SK-N-SH treated with all-trans-retinoic acid at 6 μM for 48 hours (cell line): ENCODE results near the gene GCHFR.

Experiments
- ATAC-seq: fragments of 200-7000 bp; cut with Tn5 transposase; 3 replicates; pipeline ENCODE4 v1.9.1; 2020; ENCODE audit warnings: mild to moderate bottlenecking, moderate library complexity
- ARNTL ChIP-seq: fragments of 450-650 bp; formaldehyde crosslinking; IDR thresholded peaks from 2 replicates; pipeline ENCODE4 v1.5.0; 2020; ENCODE audit warnings: low read depth, mild to moderate bottlenecking, moderate library complexity, borderline replicate concordance
- CSDC2 ChIP-seq: fragments of 250-450 bp; sonication (Bioruptor Pico); IDR thresholded peaks from 2 replicates; pipeline ENCODE4 v1.5.0; 2020; ENCODE audit warnings: mild to moderate bottlenecking, moderate library complexity
- ESRRG ChIP-seq: fragments of 250-450 bp; sonication (Bioruptor Pico); IDR thresholded peaks from 2 replicates; pipeline ENCODE4 v1.6.1; 2021; ENCODE audit warnings: mild to moderate bottlenecking
- GLIS3 ChIP-seq: fragments of 250-450 bp; sonication (Bioruptor Pico); IDR thresholded peaks from 2 replicates; pipeline ENCODE4 v1.5.0; 2020; ENCODE audit warnings: mild to moderate bottlenecking, moderate library complexity
- PPARA ChIP-seq: fragments of 250-450 bp; sonication (Bioruptor Pico); IDR thresholded peaks from 2 replicates; pipeline ENCODE4 v1.5.0; 2020; ENCODE audit warnings: mild to moderate bottlenecking, borderline replicate concordance
- RARB ChIP-seq: fragments of 250-450 bp; sonication (Bioruptor Pico); IDR thresholded peaks from 2 replicates; pipeline ENCODE4 v1.8.0; 2021; ENCODE audit warnings: mild to moderate bottlenecking, moderate library complexity
- TCF4 ChIP-seq: fragments of 250-450 bp; sonication (Bioruptor Pico); IDR thresholded peaks from 2 replicates; pipeline ENCODE4 v1.8.0; 2021; ENCODE audit warnings: mild to moderate bottlenecking, moderate library complexity, borderline replicate concordance
- TOX ChIP-seq: fragments of 250-450 bp; sonication (Bioruptor Pico); IDR thresholded peaks from 2 replicates; pipeline ENCODE4 v1.8.0; 2021; ENCODE audit warnings: mild to moderate bottlenecking, moderate library complexity, borderline replicate concordance
- ZC3H10 ChIP-seq: fragments of 250-450 bp; sonication (Bioruptor Pico); IDR thresholded peaks from 2 replicates; pipeline ENCODE4 v1.5.1; 2021; ENCODE audit warnings: mild to moderate bottlenecking, moderate library complexity
- ZFP30 ChIP-seq: fragments of 450-650 bp; formaldehyde crosslinking; IDR thresholded peaks from 2 replicates; pipeline ENCODE4 v1.5.0; 2022; ENCODE audit warnings: mild to moderate bottlenecking, moderate library complexity
- ZNF565 ChIP-seq: fragments of 450-650 bp; formaldehyde crosslinking; conservative IDR thresholded peaks from 2 replicates; pipeline ENCODE4 v1.5.0; 2020; ENCODE audit warnings: low read depth, mild to moderate bottlenecking, moderate library complexity
- ZNF70 ChIP-seq: fragments of 450-650 bp; formaldehyde crosslinking; IDR thresholded peaks from 2 replicates; pipeline ENCODE4 v1.5.0; 2020; ENCODE audit warnings: mild to moderate bottlenecking, moderate library complexity
- ZNF8 ChIP-seq: fragments of 450-650 bp; formaldehyde crosslinking; IDR thresholded peaks from 2 replicates; pipeline ENCODE4 v1.5.0; 2020; ENCODE audit warnings: mild to moderate bottlenecking, moderate library complexity
- TF ChIP-seq, protein P1 (sequence below): fragments of 250-450 bp; sonication (Bioruptor Pico); IDR thresholded peaks from 2 replicates; pipeline ENCODE4 v1.8.0; 2020; ENCODE audit warnings: mild to moderate bottlenecking, moderate library complexity, borderline replicate concordance
- TF ChIP-seq, protein P2 (sequence below): fragments of 250-450 bp; sonication (Bioruptor Pico); IDR thresholded peaks from 2 replicates; pipeline ENCODE4 v1.5.0; 2020; ENCODE audit warnings: mild to moderate bottlenecking, moderate library complexity
- TF ChIP-seq, protein P3 (sequence below): fragments of 250-450 bp; sonication (Bioruptor Pico); IDR thresholded peaks from 2 replicates; pipeline ENCODE4 v1.8.0; 2021; ENCODE audit warnings: low read depth, mild to moderate bottlenecking, moderate library complexity, borderline replicate concordance
- TF ChIP-seq, protein P4 (sequence below): fragments of 250-450 bp; sonication (Bioruptor Pico); IDR thresholded peaks from 2 replicates; pipeline ENCODE4 v1.5.1; 2021; ENCODE audit warnings: mild to moderate bottlenecking, moderate library complexity

Gene GCHFR

DNA sequence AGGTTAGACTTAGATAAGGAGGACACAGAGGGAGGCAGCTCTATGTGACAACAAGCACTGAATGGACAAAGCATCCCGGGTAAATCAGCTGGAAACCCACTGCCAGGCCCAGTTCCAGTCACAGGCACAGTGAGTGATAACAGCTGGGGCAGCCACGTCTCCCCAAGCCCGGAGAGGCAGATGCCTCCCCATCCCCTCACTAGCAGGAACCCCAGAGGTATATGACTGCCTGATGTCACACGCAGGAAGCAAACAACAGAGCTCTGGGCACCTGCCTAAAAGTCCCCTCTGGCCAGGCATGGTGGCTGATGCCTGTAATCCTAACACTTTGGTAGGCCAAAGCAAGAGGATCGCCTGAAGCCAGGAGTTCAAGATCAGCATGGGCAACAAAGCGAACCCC, 24.1 kb downstream of the GCHFR start:
- peak; percentile 28; the same call in 2 of the 3 replicates for ATAC-seq
- TF ChIP-seq, protein P1, sequence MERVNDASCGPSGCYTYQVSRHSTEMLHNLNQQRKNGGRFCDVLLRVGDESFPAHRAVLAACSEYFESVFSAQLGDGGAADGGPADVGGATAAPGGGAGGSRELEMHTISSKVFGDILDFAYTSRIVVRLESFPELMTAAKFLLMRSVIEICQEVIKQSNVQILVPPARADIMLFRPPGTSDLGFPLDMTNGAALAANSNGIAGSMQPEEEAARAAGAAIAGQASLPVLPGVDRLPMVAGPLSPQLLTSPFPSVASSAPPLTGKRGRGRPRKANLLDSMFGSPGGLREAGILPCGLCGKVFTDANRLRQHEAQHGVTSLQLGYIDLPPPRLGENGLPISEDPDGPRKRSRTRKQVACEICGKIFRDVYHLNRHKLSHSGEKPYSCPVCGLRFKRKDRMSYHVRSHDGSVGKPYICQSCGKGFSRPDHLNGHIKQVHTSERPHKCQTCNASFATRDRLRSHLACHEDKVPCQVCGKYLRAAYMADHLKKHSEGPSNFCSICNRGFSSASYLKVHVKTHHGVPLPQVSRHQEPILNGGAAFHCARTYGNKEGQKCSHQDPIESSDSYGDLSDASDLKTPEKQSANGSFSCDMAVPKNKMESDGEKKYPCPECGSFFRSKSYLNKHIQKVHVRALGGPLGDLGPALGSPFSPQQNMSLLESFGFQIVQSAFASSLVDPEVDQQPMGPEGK (CRISPR knock-in tag) = no peak
- no peak for TF ChIP-seq TCF4 (CRISPR knock-in tag)
- TF ChIP-seq ZFP30 (CRISPR knock-in tag) = no peak
- no peak for TF ChIP-seq ZNF70 (CRISPR knock-in tag)

DNA sequence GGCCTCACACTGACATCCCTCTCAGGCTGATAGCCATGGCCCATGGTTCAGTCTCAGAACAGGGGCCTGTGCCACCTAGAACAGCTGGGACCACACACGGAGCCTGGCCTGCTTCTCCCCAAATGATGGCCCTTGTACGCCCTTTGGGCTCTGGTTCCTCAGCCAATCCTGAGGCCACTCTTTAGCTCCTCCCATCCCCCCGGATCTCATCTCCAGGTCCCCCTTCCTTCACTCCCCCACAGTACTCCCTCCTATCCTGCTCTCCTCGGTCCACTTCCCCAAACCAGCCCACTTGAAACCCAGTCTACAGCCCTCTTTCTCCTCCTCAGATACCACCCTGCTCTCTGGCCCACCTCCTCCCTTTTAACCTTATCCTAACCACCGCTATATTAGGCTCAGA, 25.3 kb downstream of the GCHFR start:
- TF ChIP-seq ESRRG (CRISPR knock-in tag) (no peak), TCF4 (CRISPR knock-in tag) (no peak)
- TF ChIP-seq, protein P1 (CRISPR knock-in tag) = no peak
- TF ChIP-seq, all 23 proteins: peak for 0
- no peak for ATAC-seq

DNA sequence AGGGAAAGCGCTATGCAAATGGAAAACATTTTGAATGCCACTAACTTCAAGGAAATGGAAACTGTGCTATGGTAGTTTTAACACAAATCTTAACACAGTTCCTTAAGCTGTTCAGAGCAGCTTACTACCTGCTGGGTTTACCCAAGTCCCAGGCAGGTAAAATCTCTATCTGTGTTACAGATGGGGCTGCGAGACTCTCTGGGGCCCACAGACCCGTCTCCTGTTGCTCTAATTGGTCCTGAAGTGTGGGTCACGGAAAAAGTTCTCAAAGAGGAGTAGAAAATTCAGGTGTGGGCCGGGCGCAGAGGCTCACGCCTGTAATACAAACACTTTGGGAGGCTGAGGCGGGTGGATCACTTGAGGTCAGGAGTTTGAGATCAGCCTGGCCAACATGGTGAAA, 26.1 kb downstream of the GCHFR start:
- TF ChIP-seq ZC3H10 (CRISPR knock-in tag) (no peak), TOX (CRISPR knock-in tag) (no peak), ZNF8 (no peak), RARB (CRISPR knock-in tag) (no peak), PPARA (CRISPR knock-in tag) (no peak), CSDC2 (CRISPR knock-in tag) (no peak), ZNF70 (CRISPR knock-in tag) (no peak), ZNF565 (CRISPR knock-in tag) (no peak), TCF4 (CRISPR knock-in tag) (no peak)
- TF ChIP-seq, protein P2, sequence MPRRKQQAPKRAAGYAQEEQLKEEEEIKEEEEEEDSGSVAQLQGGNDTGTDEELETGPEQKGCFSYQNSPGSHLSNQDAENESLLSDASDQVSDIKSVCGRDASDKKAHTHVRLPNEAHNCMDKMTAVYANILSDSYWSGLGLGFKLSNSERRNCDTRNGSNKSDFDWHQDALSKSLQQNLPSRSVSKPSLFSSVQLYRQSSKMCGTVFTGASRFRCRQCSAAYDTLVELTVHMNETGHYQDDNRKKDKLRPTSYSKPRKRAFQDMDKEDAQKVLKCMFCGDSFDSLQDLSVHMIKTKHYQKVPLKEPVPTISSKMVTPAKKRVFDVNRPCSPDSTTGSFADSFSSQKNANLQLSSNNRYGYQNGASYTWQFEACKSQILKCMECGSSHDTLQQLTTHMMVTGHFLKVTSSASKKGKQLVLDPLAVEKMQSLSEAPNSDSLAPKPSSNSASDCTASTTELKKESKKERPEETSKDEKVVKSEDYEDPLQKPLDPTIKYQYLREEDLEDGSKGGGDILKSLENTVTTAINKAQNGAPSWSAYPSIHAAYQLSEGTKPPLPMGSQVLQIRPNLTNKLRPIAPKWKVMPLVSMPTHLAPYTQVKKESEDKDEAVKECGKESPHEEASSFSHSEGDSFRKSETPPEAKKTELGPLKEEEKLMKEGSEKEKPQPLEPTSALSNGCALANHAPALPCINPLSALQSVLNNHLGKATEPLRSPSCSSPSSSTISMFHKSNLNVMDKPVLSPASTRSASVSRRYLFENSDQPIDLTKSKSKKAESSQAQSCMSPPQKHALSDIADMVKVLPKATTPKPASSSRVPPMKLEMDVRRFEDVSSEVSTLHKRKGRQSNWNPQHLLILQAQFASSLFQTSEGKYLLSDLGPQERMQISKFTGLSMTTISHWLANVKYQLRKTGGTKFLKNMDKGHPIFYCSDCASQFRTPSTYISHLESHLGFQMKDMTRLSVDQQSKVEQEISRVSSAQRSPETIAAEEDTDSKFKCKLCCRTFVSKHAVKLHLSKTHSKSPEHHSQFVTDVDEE (CRISPR knock-in tag) = no peak
- TF ChIP-seq, protein P3, sequence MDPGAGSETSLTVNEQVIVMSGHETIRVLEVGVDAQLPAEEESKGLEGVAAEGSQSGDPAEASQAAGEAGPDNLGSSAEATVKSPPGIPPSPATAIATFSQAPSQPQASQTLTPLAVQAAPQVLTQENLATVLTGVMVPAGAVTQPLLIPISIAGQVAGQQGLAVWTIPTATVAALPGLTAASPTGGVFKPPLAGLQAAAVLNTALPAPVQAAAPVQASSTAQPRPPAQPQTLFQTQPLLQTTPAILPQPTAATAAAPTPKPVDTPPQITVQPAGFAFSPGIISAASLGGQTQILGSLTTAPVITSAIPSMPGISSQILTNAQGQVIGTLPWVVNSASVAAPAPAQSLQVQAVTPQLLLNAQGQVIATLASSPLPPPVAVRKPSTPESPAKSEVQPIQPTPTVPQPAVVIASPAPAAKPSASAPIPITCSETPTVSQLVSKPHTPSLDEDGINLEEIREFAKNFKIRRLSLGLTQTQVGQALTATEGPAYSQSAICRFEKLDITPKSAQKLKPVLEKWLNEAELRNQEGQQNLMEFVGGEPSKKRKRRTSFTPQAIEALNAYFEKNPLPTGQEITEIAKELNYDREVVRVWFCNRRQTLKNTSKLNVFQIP = no peak
- TF ChIP-seq, protein P1 (CRISPR knock-in tag) = no peak

DNA sequence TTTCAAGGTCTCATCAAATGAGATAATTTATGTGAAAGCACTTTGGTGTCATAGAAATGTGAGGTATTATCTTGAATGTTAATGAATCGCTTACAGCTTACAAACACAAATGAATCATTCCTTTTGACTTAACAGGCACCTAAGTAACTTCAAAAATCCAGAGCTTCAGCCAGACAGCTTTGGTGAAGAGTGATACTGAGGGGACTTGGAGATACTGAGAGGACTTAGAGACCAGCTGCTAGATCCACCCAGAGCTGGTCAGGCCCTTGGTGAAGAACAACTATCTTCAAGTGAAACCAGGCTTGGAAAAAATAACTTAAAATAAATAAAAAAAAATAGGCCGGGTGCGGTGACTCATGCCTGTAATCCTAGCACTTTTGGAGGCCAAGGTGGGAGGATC, 26.9 kb downstream of the GCHFR start:
- no peak for ATAC-seq
- no peak for TF ChIP-seq ZNF565 (CRISPR knock-in tag)
- no peak for TF ChIP-seq ZFP30 (CRISPR knock-in tag)
- TF ChIP-seq TOX (CRISPR knock-in tag) = no peak
- TF ChIP-seq ARNTL = no peak
- no peak for TF ChIP-seq ZNF70 (CRISPR knock-in tag)
- TF ChIP-seq GLIS3 (CRISPR knock-in tag) = no peak
- TF ChIP-seq RARB (CRISPR knock-in tag) = no peak
- no peak for TF ChIP-seq ZNF8
- TF ChIP-seq PPARA (CRISPR knock-in tag) = no peak
- TF ChIP-seq, protein P4, sequence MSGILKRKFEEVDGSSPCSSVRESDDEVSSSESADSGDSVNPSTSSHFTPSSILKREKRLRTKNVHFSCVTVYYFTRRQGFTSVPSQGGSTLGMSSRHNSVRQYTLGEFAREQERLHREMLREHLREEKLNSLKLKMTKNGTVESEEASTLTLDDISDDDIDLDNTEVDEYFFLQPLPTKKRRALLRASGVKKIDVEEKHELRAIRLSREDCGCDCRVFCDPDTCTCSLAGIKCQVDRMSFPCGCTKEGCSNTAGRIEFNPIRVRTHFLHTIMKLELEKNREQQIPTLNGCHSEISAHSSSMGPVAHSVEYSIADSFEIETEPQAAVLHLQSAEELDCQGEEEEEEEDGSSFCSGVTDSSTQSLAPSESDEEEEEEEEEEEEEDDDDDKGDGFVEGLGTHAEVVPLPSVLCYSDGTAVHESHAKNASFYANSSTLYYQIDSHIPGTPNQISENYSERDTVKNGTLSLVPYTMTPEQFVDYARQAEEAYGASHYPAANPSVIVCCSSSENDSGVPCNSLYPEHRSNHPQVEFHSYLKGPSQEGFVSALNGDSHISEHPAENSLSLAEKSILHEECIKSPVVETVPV (CRISPR knock-in tag) = no peak
- TF ChIP-seq, protein P1 (CRISPR knock-in tag) = no peak
- no peak for TF ChIP-seq CSDC2 (CRISPR knock-in tag)
- TF ChIP-seq, protein P2 (CRISPR knock-in tag) = no peak

More for the DNA sequence above, 26.1 kb downstream of the GCHFR start:
- ATAC-seq = no peak
